HL-60 (cell line): Measurements from ENCODE around the gene MLXIP.

ENCODE experiments used
- CTCF ChIP-seq: IDR thresholded peaks from one replicate; pipeline ENCODE4 v1.5.1; 2011; ENCODE audit warnings: low read length, control low read depth, inconsistent platforms; ENCODE audit not compliant: insufficient read depth
- POLR2AphosphoS5 ChIP-seq: IDR thresholded peaks from 2 replicates; pipeline ENCODE4 v1.6.1; 2012; ENCODE audit warnings: low read depth
- SPI1 ChIP-seq: IDR thresholded peaks from 2 replicates; pipeline ENCODE4 v1.6.1; 2012; ENCODE audit warnings: low read depth, mild to moderate bottlenecking, borderline replicate concordance

- peak; percentile 87 for TF ChIP-seq CTCF
- TF ChIP-seq POLR2AphosphoS5: no peak
- TF ChIP-seq SPI1: no peak
Measured at GRCh38 chr12:122190842-122191668, 112.5 kb downstream of the MLXIP start.
